Activated CD8-positive, alpha-beta T cell treated with anti-CD3 and anti-CD28 coated beads, Interleukin-2, amount 10 ng/mL, durations not matched to agents 7 days and 5 days (primary cell): ENCODE data around the gene ZNF487. TPM values are rescaled to one million over a fixed set of nuclear protein-coding genes. Genes with fewer than 3 reads are reported as not detected.

Experiments used
- total RNA-seq, 2 experiments: library from RNA; stranded (reverse); gene quantifications; one replicate each; pipeline ENCODE4 v1.2.3, GENCODE V29; 2021

Gene ZNF487
- total RNA-seq, 2 experiments from 2014 or later: 4.8 to 5.2 TPM

Other genes starting within 250 kb of the ZNF487 start
- 1 to 10 TPM; 3.6 to 4.0 TPM for gene RASGEF1A, start 170.0 kb upstream of the ZNF487 start, total RNA-seq
- gene FXYD4, start 65.5 kb upstream of the ZNF487 start, total RNA-seq: not detected
- 100 to 1,000 TPM; 512 to 515 TPM for gene HNRNPF, start 27.9 kb upstream of the ZNF487 start, total RNA-seq
- 1 to 10 TPM in 1 of 2 experiments, under 1 TPM in 1; 0.52 to 1.1 TPM for gene ZNF239, start 137.5 kb downstream of the ZNF487 start, total RNA-seq
- gene ZNF485, start 169.3 kb downstream of the ZNF487 start, total RNA-seq: 1 to 10 TPM; 4.7 to 4.8 TPM
- gene ZNF32, start 211.8 kb downstream of the ZNF487 start, total RNA-seq: 10 to 100 TPM; 16.5 to 18.0 TPM